Keratinocyte (primary cell): ENCODE measurements around the gene OR13A1. TPM values are rescaled to one million over a fixed set of nuclear protein-coding genes. Genes with fewer than 3 reads are reported as not detected.
"Not testable (repeated sequence)": the region's sequence is repeated elsewhere in the genome, so short reads cannot be mapped to it uniquely, and the experiment has no call there.

Experiments
- DNase-seq: peaks from one replicate; pipeline ENCODE4 v3.0.0-alpha.2; 2011; ENCODE audit warnings: low read depth, missing footprints, low spot score
- FAIRE-seq: peaks from 2 replicates; lab custom pipeline; 2011; peaks lifted over from hg19 to GRCh38; lab: Jason Lieb, UNC
- H2AFZ ChIP-seq: 2 replicates; pipeline ENCODE4 v1.6.0; 2012; ENCODE audit warnings: low read length, control low read depth, inconsistent platforms; ENCODE audit not compliant: control insufficient read depth
- H3K27ac ChIP-seq: 2 replicates; pipeline ENCODE4 v1.5.1; 2011; ENCODE audit warnings: low read length; ENCODE audit not compliant: control insufficient read depth, insufficient read depth
- H3K27me3 ChIP-seq: 3 replicates; pipeline ENCODE4 v1.6.0; 2011; ENCODE audit warnings: low read length; ENCODE audit not compliant: control insufficient read depth, insufficient read depth; ENCODE audit errors: extremely low read depth
- H3K36me3 ChIP-seq, 2 experiments: 2 replicates in 1 of 2; 3 replicates in 1 of 2; pipeline ENCODE4 v1.5.1; 2011; ENCODE audit warnings: low read length in 2 of 2, mild to moderate bottlenecking in 1 of 2; ENCODE audit not compliant: control insufficient read depth in 2 of 2, insufficient read depth in 2 of 2; ENCODE audit errors: extremely low read depth in 1 of 2
- H3K4me1 ChIP-seq: 3 replicates; pipeline ENCODE4 v1.5.1; 2011; ENCODE audit warnings: low read length; ENCODE audit not compliant: control insufficient read depth, insufficient read depth; ENCODE audit errors: extremely low read depth
- H3K4me2 ChIP-seq: 3 replicates; pipeline ENCODE4 v1.6.0; 2011; ENCODE audit warnings: low read depth, low read length; ENCODE audit not compliant: control insufficient read depth, insufficient read depth; ENCODE audit errors: extremely low read depth
- H3K4me3 ChIP-seq, 3 experiments: fragments of 200-600 bp in 1 of 3; sonication (generic) in 1 of 3; 2 replicates in 2 of 3; 3 replicates in 1 of 3; pipeline ENCODE4 v1.5.1; 2011 to 2016; ENCODE audit warnings: low read length in 3 of 3, mild to moderate bottlenecking in 3 of 3, control low read depth in 2 of 3, inconsistent platforms in 1 of 3, low read depth in 1 of 3, mixed read lengths in 1 of 3, mixed run types in 1 of 3, moderate library complexity in 1 of 3; ENCODE audit not compliant: control insufficient read depth in 2 of 3, insufficient read depth in 2 of 3; ENCODE audit errors: extremely low read depth in 1 of 3
- H3K79me2 ChIP-seq: 2 replicates; pipeline ENCODE4 v1.6.0; 2012; ENCODE audit warnings: low read length; ENCODE audit not compliant: control insufficient read depth, insufficient read depth
- H3K9ac ChIP-seq: 3 replicates; pipeline ENCODE4 v1.6.0; 2011; ENCODE audit warnings: low read length; ENCODE audit not compliant: control insufficient read depth, insufficient read depth; ENCODE audit errors: extremely low read depth
- H3K9me1 ChIP-seq: 3 replicates; pipeline ENCODE4 v1.6.0; 2011; ENCODE audit warnings: low read length; ENCODE audit not compliant: control insufficient read depth, insufficient read depth; ENCODE audit errors: extremely low read depth
- H3K9me3 ChIP-seq: 2 replicates; pipeline ENCODE4 v1.5.1; 2012; ENCODE audit warnings: low read depth, low read length; ENCODE audit not compliant: control insufficient read depth
- H4K20me1 ChIP-seq: 3 replicates; pipeline ENCODE4 v1.6.0; 2011; ENCODE audit warnings: low read length; ENCODE audit not compliant: control insufficient read depth, insufficient read depth; ENCODE audit errors: extremely low read depth
- EZH2 ChIP-seq: IDR thresholded peaks from one replicate; pipeline ENCODE4 v1.6.1; 2012; ENCODE audit warnings: inconsistent platforms, mild to moderate bottlenecking, low read length, moderate library complexity
- dilution Hi-C: fragments of 300-500 bp; cut with MboI; formaldehyde crosslinking; loops from one replicate; pipeline ENCODE4 v1.7.0; 2020; ENCODE audit warnings: low sequenced_read_pairs; ENCODE audit not compliant: extremely low pct_ligation_motif_present
- polyA plus RNA-seq, 5 experiments: library from polyadenylated mRNA; depleted of rRNA in 3 of 5; stranded (reverse) in 3 of 5; stranded (forward) in 1 of 5; unstranded in 1 of 5; fragments of >200 nt; gene quantifications; 1 replicate in 1 of 5; 2 replicates in 3 of 5; 3 replicates in 1 of 5; pipeline versions ENCODE4 v1.2.1 to v1.2.3, GENCODE V29; 2011 to 2012; ENCODE audit warnings: missing spikeins in 2 of 5, low read depth in 1 of 5, low replicate concordance in 1 of 5
- TF ChIP-seq, protein P1 (sequence below), 3 experiments: IDR thresholded peaks in 1 of 3; conservative IDR thresholded peaks in 1 of 3; optimal IDR thresholded peaks in 1 of 3; 2 replicates in 2 of 3; 3 replicates in 1 of 3; pipeline versions ENCODE3 to v1.5.1; 2011; ENCODE audit warnings: low read length in 3 of 3, mild to moderate bottlenecking in 3 of 3, moderate library complexity in 2 of 3, control low read depth in 1 of 3, inconsistent platforms in 1 of 3; ENCODE audit not compliant: insufficient read depth in 2 of 3; ENCODE audit errors: extremely low read depth in 1 of 3

The OR13A1 gene
- polyA plus RNA-seq, 1 donor (not counting 4 experiments of a cell fraction or from before 2014, with no cell fraction given): not detected

DNA sequence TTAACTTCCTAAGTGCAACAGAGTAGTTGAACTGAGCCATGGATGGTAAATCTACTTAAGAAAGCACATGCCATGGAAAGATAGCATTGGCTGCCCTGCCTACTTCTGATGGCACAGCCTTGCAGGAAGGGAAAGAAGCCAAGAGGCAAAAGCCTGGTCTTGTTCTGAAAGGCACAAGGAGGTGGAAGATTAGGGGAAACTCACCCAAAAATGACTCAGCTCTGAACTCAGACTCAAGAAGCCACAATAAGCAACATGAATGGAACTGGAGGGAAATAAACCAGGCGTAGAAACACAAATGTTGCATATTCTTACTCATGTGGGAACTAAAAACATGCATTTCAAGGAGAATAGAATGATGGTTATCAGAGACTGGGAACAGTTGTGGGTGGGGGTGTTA is 37.8 kb upstream of the OR13A1 start:
- Histone ChIP-seq H3K9me1 (no peaks in the 10 kb centered on the region), H3K9ac (no peak overlapping the region), H3K9me3 (no peaks in the 10 kb centered on the region), H3K36me3 (no peaks in the 10 kb centered on the region), H2AFZ (no peak overlapping the region), H3K4me2 (no peak overlapping the region), H3K79me2 (no peaks in the 10 kb centered on the region), H3K4me3 (no peak overlapping the region), H4K20me1 (no peaks in the 10 kb centered on the region), H3K27me3 (no peaks in the 10 kb centered on the region), H3K4me1 (no peaks in the 10 kb centered on the region), H3K27ac (no peak overlapping the region)
- no peak for FAIRE-seq
- dilution Hi-C loops: no loop called here
- DNase-seq: no peak
- TF ChIP-seq EZH2: no peak
- TF ChIP-seq, protein P1, sequence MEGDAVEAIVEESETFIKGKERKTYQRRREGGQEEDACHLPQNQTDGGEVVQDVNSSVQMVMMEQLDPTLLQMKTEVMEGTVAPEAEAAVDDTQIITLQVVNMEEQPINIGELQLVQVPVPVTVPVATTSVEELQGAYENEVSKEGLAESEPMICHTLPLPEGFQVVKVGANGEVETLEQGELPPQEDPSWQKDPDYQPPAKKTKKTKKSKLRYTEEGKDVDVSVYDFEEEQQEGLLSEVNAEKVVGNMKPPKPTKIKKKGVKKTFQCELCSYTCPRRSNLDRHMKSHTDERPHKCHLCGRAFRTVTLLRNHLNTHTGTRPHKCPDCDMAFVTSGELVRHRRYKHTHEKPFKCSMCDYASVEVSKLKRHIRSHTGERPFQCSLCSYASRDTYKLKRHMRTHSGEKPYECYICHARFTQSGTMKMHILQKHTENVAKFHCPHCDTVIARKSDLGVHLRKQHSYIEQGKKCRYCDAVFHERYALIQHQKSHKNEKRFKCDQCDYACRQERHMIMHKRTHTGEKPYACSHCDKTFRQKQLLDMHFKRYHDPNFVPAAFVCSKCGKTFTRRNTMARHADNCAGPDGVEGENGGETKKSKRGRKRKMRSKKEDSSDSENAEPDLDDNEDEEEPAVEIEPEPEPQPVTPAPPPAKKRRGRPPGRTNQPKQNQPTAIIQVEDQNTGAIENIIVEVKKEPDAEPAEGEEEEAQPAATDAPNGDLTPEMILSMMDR (optimal IDR thresholded peaks at IDR 0.05 in 1 of 3, IDR thresholded peaks at IDR 0.05 in 1 of 3, conservative IDR thresholded peaks at IDR 0.05 in 1 of 3; ENCODE audit: extremely low read depth in 1 of 3, insufficient read depth in 2 of 3, low read length in 3 of 3): no peak

DNA sequence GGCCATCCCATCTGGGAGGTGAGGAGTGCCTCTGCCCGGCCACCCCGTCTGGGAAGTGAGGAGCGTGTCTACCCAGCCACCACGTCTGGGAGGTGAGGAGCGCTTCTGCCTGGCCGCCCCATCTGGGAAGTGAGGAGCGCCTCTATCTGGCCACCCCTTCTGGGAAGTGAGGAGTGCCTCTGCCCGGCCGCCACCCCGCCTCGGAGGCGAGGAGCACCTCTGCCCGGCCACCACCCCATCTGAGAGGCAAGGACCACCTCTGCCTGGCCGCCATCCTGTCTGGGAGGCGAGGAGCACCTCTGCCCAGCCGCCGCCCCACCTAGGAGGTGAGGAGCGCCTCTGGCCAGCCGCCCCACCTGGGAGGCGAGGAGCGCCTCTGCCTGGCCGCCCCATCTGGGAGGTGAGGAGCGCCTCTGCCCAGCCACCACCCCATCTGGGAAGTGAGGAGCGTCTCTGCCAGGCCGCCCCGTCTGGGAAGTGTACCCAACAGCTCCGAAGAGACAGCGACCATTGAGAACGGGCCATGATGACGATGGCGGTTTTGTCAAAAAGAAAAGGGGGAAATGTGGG is 32.9 kb upstream of the OR13A1 start:
- H3K27ac ChIP-seq, FAIRE-seq, H3K4me1 ChIP-seq, H2AFZ ChIP-seq, H3K9me3 ChIP-seq, H3K79me2 ChIP-seq, dilution Hi-C loops, H3K4me3 ChIP-seq, H3K9me1 ChIP-seq, H4K20me1 ChIP-seq, DNase-seq, H3K9ac ChIP-seq, H3K27me3 ChIP-seq, H3K36me3 ChIP-seq, H3K4me2 ChIP-seq: not testable (repeated sequence)

DNA sequence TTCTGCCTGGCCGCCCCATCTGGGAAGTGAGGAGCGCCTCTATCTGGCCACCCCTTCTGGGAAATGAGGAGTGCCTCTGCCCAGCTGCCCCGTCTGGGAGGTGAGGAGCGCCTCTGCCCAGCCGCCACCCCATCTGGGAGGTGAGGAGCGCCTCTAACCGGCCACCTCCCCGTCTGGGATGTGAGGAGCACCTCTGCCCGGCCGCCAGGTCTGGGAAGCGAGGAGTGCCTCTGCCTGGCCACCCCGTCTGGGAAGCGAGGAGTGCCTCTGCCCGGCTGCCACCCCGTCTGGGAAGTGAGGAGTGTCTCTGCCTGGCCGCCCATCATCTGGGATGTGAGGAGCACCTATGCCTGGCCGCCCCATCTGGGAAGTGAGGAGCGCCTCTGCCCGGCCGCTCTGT is 32.1 kb upstream of the OR13A1 start:
- H3K4me1 ChIP-seq, H3K27ac ChIP-seq, H3K79me2 ChIP-seq, H2AFZ ChIP-seq, H3K4me2 ChIP-seq, H3K9me1 ChIP-seq, H3K36me3 ChIP-seq, DNase-seq, FAIRE-seq, H4K20me1 ChIP-seq, H3K9ac ChIP-seq, H3K9me3 ChIP-seq, H3K4me3 ChIP-seq, dilution Hi-C loops, H3K27me3 ChIP-seq: not testable (repeated sequence)

DNA sequence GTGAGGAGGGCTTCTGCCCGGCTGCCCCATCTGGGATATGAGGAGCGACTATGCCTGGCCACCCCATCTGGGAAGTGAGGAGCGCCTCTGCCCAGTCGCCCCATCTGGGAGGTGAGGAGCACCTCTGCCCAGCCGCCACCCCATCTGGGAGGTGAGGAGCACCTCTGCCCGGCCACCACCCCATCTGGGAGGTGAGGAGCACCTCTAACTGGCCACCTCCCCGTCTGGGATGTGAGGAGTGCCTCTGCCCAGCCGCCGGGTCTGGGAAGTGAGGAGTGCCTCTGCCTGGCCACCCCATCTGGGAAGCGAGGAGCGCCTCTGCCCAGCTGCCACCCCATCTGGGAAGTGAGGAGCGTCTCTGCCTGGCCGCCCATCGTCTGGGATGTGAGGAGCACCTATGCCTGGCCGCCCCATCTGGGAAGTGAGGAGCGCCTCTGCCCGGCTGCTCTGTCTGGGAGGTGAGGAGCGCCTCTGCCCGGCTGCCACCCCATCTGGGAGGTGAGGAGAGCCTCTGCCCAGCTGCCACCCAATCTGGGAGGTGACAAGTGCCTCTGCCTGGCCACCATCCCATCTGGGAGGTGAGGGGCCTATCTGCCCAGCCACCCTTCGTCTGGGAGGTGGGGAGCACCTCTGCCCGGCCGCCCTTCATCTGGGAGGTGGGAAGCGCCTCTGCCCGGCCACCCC is 31.4 kb upstream of the OR13A1 start:
- H3K27me3 ChIP-seq, H3K4me1 ChIP-seq, FAIRE-seq, DNase-seq, H3K4me2 ChIP-seq, H2AFZ ChIP-seq, H3K9me3 ChIP-seq, H3K79me2 ChIP-seq, dilution Hi-C loops, H3K4me3 ChIP-seq, H3K9ac ChIP-seq, H4K20me1 ChIP-seq, H3K36me3 ChIP-seq, H3K9me1 ChIP-seq, H3K27ac ChIP-seq: not testable (repeated sequence)
